ENCODE measurements around the gene MYMK. TPM values are rescaled to one million over a fixed set of nuclear protein-coding genes. Genes with fewer than 3 reads are reported as not detected.
A peak's percentile ranks its signal among the peaks of the same experiment; 100 is the strongest.

MYMK gene
- total and polyA plus RNA-seq, 2 of the 8 experiments (the other 6 are each of a cell fraction or from before 2014, with no cell fraction given), result not detected

- Histone ChIP-seq H3K27me3 (replicated peaks in 1 of 4; ENCODE audit: control insufficient read depth in 3 of 4, extremely low read depth in 1 of 4, insufficient read depth in 3 of 4, low read length in 3 of 4) (peaks cover 0 to 3% (median 0%) of the 10 kb centered on the region in 4 experiments; a peak in 1 of 7 replicates), H3K56ac (replicated peaks; ENCODE audit: insufficient read length, low read depth, low read length) (no peak overlapping the region), H4K91ac (replicated peaks; ENCODE audit: insufficient read length, low read length) (no peak overlapping the region), H2BK5ac (ENCODE audit: low read depth, low read length) (no peak overlapping the region), H4K5ac (ENCODE audit: insufficient read length, low read depth, low read length) (no peak overlapping the region), H3K4me1 (replicated peaks in 1 of 4; ENCODE audit: control insufficient read depth in 3 of 4, insufficient read depth in 4 of 4, low read length in 3 of 4) (peaks cover 0 to 7% (median 4%) of the 10 kb centered on the region in 4 experiments; a peak in 6 of 7 replicates), H3K9ac (replicated peaks in 1 of 4; ENCODE audit: extremely low read depth in 1 of 4, low read depth in 3 of 4, low read length in 3 of 4) (no peak overlapping the region), H3K9me3 (ENCODE audit: insufficient read depth in 2 of 2, low read depth in 1 of 2, low read length in 1 of 2) (no peaks in the 10 kb centered on the region), H3K14ac (ENCODE audit: insufficient read length) (no peak overlapping the region), H3K18ac (ENCODE audit: extremely low read depth, low read length) (no peak overlapping the region), H3K23me2 (ENCODE audit: low read depth, low read length) (peaks cover 6% of the 10 kb centered on the region; the same call in 1 of the 2 replicates), H2BK12ac (ENCODE audit: low read depth, low read length) (no peak overlapping the region), H4K8ac (ENCODE audit: extremely low read depth, insufficient read depth, low read length) (no peak overlapping the region), H3K79me2 (ENCODE audit: control insufficient read depth in 1 of 2, insufficient read depth in 2 of 2, low read length in 2 of 2) (peaks cover 0 to 6% of the 10 kb centered on the region in 2 experiments; a peak in 1 of 4 replicates), H2AFZ (ENCODE audit: low read length) (no peak overlapping the region), H2BK15ac (ENCODE audit: low read length) (no peak overlapping the region), H4K20me1 (replicated peaks in 1 of 2; ENCODE audit: control insufficient read depth in 1 of 2, insufficient read depth in 2 of 2, low read length in 2 of 2) (peaks cover 4 to 28% of the 10 kb centered on the region in 2 experiments), H3K4me3 (ENCODE audit: extremely low read depth in 1 of 4, insufficient read depth in 2 of 4, low read depth in 3 of 4, low read length in 4 of 4) (no peak overlapping the region), H3K4me2 (ENCODE audit: insufficient read depth in 1 of 2, low read depth in 2 of 2, low read length in 2 of 2) (no peak overlapping the region), H3K79me1 (ENCODE audit: low read depth, low read length) (peaks cover 2% of the 10 kb centered on the region), H2AK5ac (ENCODE audit: low read depth, low read length) (no peak overlapping the region), H3K27ac (ENCODE audit: low read depth, low read length) (no peak overlapping the region), H3K36me3 (ENCODE audit: control insufficient read depth in 2 of 4, insufficient read depth in 4 of 4, low read length in 3 of 4) (peaks cover 0 to 26% (median 6%) of the 10 kb centered on the region in 4 experiments; a peak in 5 of 8 replicates), H2BK20ac (ENCODE audit: low read length) (no peak overlapping the region), H3K23ac (ENCODE audit: insufficient read length) (no peak overlapping the region), H3K4ac (replicated peaks; ENCODE audit: insufficient read length, low read depth, low read length) (no peak overlapping the region), H2BK120ac (replicated peaks; ENCODE audit: low read depth, low read length) (no peak overlapping the region)
- FAIRE-seq (no peak), DNase-seq (ENCODE audit: low read depth in 1 of 2, low spot score in 2 of 2) (no peak)
- POLR2A ChIA-PET (ENCODE audit: partially characterized antibody), result interaction anchor here (1.0 to 1.5 kb wide), 4 partner anchors 12 to 125 kb away, joined by 3 to 8 read pairs (median 4); no protein-coding TSS in a partner anchor
- WGBS, 2 experiments (ENCODE audit: extremely low coverage in 1 of 2, insufficient coverage in 1 of 2, insufficient read length in 1 of 2, insufficient replicate concordance in 2 of 2, low coverage in 1 of 2, low lambda C conversion rate in 2 of 2, missing lambda C conversion rate in 1 of 2), result 90% methylated on average over 18 of the region's 20 CpGs; no CpG with 5 or more reads in 1 of the 2 experiments
- CTCF ChIA-PET (ENCODE audit: partially characterized antibody), result interaction anchor here (0.6 to 1.8 kb wide), 9 partner anchors 11 to 289 kb away, joined by 3 to 8 read pairs (median 3); no protein-coding TSS in a partner anchor
- TF ChIP-seq ATF3 (IDR thresholded peaks at IDR 0.05; ENCODE audit: insufficient read depth, low read depth, low read length), result no peak
- TF ChIP-seq CTCF (IDR thresholded peaks at IDR 0.05; ENCODE audit: control extremely low read depth in 1 of 3, insufficient read depth in 1 of 3, low read depth in 1 of 3, low read length in 3 of 3), result peak in 1 of 3 experiments; percentile 17; a peak in 1 of 4 replicates
Observed at GRCh38 chr9:133474853-133475252, 49.9 kb downstream of the MYMK start.
